Mesenchymal stem cell (in vitro differentiated cells and primary cell): ENCODE data around the gene YPEL1.
"Not testable (repeated sequence)": the region's sequence is repeated elsewhere in the genome, so short reads cannot be mapped to it uniquely, and the experiment has no call there.

ENCODE experiments used
- DNase-seq: peaks from one replicate; pipeline ENCODE4 v3.0.0-alpha.2; 2013
- H2AFZ ChIP-seq: one replicate; pipeline ENCODE4 v1.6.1; 2013; ENCODE audit warnings: low read depth, mild to moderate bottlenecking, control low read depth, inconsistent platforms, low read length, moderate library complexity
- H2AK5ac ChIP-seq: 2 replicates; pipeline ENCODE4 v1.6.1; 2013; ENCODE audit warnings: low read length, moderate library complexity, mild to moderate bottlenecking, inconsistent platforms; ENCODE audit not compliant: severe bottlenecking
- H2BK120ac ChIP-seq: one replicate; pipeline ENCODE4 v1.6.1; 2013; ENCODE audit warnings: low read depth, mild to moderate bottlenecking, inconsistent platforms, low read length, moderate library complexity
- H2BK12ac ChIP-seq, 2 experiments: one replicate each; pipeline ENCODE4 v1.6.1; 2013; ENCODE audit warnings: inconsistent platforms in 2 of 2, low read length in 2 of 2, mild to moderate bottlenecking in 2 of 2, moderate library complexity in 2 of 2, control low read depth in 1 of 2
- H2BK15ac ChIP-seq: one replicate; pipeline ENCODE4 v1.6.1; 2013; ENCODE audit warnings: mild to moderate bottlenecking, low read depth, inconsistent platforms; ENCODE audit not compliant: poor library complexity, severe bottlenecking
- H2BK5ac ChIP-seq: 2 replicates; pipeline ENCODE4 v1.6.1; 2013; ENCODE audit warnings: low read depth, mild to moderate bottlenecking, low read length, control low read depth, inconsistent platforms; ENCODE audit not compliant: poor library complexity, severe bottlenecking
- H3K14ac ChIP-seq, 2 experiments: one replicate each; pipeline ENCODE4 v1.6.1; 2013; ENCODE audit warnings: inconsistent platforms in 2 of 2, low read length in 2 of 2, control low read depth in 1 of 2, mild to moderate bottlenecking in 1 of 2, moderate library complexity in 1 of 2
- H3K18ac ChIP-seq, 2 experiments: one replicate each; pipeline ENCODE4 v1.6.1; 2013; ENCODE audit warnings: inconsistent platforms in 2 of 2, low read length in 2 of 2, control low read depth in 1 of 2, low read depth in 1 of 2, mild to moderate bottlenecking in 1 of 2
- H3K23ac ChIP-seq, 2 experiments: one replicate each; pipeline ENCODE4 v1.6.1; 2013; ENCODE audit warnings: inconsistent platforms in 2 of 2, low read length in 2 of 2, mild to moderate bottlenecking in 2 of 2, moderate library complexity in 2 of 2, control low read depth in 1 of 2
- H3K27ac ChIP-seq: 2 replicates; pipeline ENCODE4 v1.5.1; 2013; ENCODE audit warnings: mild to moderate bottlenecking, moderate library complexity, low read length, control low read depth, inconsistent platforms; ENCODE audit not compliant: poor library complexity, severe bottlenecking
- H3K27me3 ChIP-seq, 2 experiments: 2 replicates each; pipeline versions ENCODE4 v1.6.1 to v1.7.0; 2013; ENCODE audit warnings: low read length in 2 of 2, mild to moderate bottlenecking in 2 of 2, moderate library complexity in 2 of 2, control low read depth in 1 of 2, inconsistent platforms in 1 of 2; ENCODE audit not compliant: control insufficient read depth in 1 of 2, insufficient read depth in 1 of 2
- H3K36me3 ChIP-seq, 2 experiments: 2 replicates each; pipeline versions ENCODE4 v1.6.1 to v1.7.0; 2013; ENCODE audit warnings: low read length in 2 of 2, control low read depth in 1 of 2, inconsistent platforms in 1 of 2, low read depth in 1 of 2, mild to moderate bottlenecking in 1 of 2; ENCODE audit not compliant: insufficient read depth in 2 of 2, control insufficient read depth in 1 of 2
- H3K4ac ChIP-seq, 2 experiments: one replicate each; pipeline ENCODE4 v1.6.1; 2013; ENCODE audit warnings: inconsistent platforms in 2 of 2, low read length in 2 of 2, mild to moderate bottlenecking in 2 of 2, moderate library complexity in 2 of 2, control low read depth in 1 of 2, low read depth in 1 of 2
- H3K4me1 ChIP-seq: 2 replicates; pipeline ENCODE4 v1.6.1; 2013; ENCODE audit warnings: low read depth, low read length, control low read depth; ENCODE audit not compliant: control insufficient read depth, insufficient read depth
- H3K4me2 ChIP-seq: 2 replicates; pipeline ENCODE4 v1.6.1; 2013; ENCODE audit warnings: low read length, mild to moderate bottlenecking, inconsistent platforms; ENCODE audit not compliant: poor library complexity, severe bottlenecking
- H3K4me3 ChIP-seq, 2 experiments: 2 replicates each; pipeline versions ENCODE4 v1.5.1 to v1.7.0; 2013; ENCODE audit warnings: low read length in 2 of 2, mild to moderate bottlenecking in 2 of 2, control low read depth in 1 of 2, low read depth in 1 of 2; ENCODE audit not compliant: insufficient read depth in 1 of 2
- H3K79me1 ChIP-seq: replicated peaks from 2 replicates; pipeline ENCODE4 v1.6.1; 2013; ENCODE audit warnings: mild to moderate bottlenecking, control low read depth, low read length, inconsistent platforms; ENCODE audit not compliant: poor library complexity, severe bottlenecking
- H3K9ac ChIP-seq: 2 replicates; pipeline ENCODE4 v1.7.0; 2013; ENCODE audit warnings: mild to moderate bottlenecking, low read length, moderate library complexity
- H3K9me3 ChIP-seq: 2 replicates; pipeline ENCODE4 v1.7.0; 2013; ENCODE audit warnings: mild to moderate bottlenecking, low read length; ENCODE audit not compliant: control insufficient read depth
- H4K8ac ChIP-seq: one replicate; pipeline ENCODE4 v1.6.1; 2013; ENCODE audit warnings: inconsistent platforms, mild to moderate bottlenecking, low read length, moderate library complexity
- H4K91ac ChIP-seq: one replicate; pipeline ENCODE4 v1.6.1; 2013; ENCODE audit warnings: mild to moderate bottlenecking, low read length, inconsistent platforms
- WGBS: methylation state at CpG from one replicate; pipeline ENCODE4 v1.1.7; 2013; ENCODE audit warnings: mixed read lengths; 5-methylcytosine and 5-hydroxymethylcytosine counted together

Gene YPEL1

DNA sequence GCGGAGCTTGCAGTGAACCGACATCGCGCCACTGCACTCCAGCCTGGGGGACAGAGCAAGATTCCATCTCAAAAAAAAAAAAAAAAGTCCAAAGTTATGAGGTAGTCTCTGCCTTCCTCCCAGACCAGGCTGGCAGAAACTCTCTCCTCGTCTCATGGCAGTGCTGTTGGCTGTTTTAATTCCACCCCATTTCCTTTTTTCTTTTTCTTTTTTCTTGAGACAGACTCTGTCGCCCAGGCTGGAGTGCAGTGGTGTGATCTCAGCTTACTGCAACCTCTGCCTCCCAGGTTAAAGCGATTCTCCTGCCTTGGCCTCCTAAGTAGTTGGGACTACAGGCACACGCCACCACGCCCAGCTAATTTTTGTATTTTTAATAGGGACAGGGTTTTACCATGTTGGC, 42.7 kb downstream of the YPEL1 start:
- not testable (repeated sequence) for H3K27me3 ChIP-seq, H2AK5ac ChIP-seq, DNase-seq, H4K8ac ChIP-seq, H3K9me3 ChIP-seq, H3K23ac ChIP-seq, H3K4ac ChIP-seq, H2BK120ac ChIP-seq, H3K4me3 ChIP-seq, H3K27ac ChIP-seq, H2BK5ac ChIP-seq, H3K79me1 ChIP-seq, H3K14ac ChIP-seq, H3K4me1 ChIP-seq, H2BK12ac ChIP-seq, H3K18ac ChIP-seq, H2BK15ac ChIP-seq, H3K9ac ChIP-seq, H2AFZ ChIP-seq, H4K91ac ChIP-seq, H3K4me2 ChIP-seq
- 93% methylated on average over 9 of the region's 9 CpGs for WGBS
- peaks cover 65 to 71% of the 10 kb centered on the region in 2 experiments for H3K36me3 ChIP-seq

DNA sequence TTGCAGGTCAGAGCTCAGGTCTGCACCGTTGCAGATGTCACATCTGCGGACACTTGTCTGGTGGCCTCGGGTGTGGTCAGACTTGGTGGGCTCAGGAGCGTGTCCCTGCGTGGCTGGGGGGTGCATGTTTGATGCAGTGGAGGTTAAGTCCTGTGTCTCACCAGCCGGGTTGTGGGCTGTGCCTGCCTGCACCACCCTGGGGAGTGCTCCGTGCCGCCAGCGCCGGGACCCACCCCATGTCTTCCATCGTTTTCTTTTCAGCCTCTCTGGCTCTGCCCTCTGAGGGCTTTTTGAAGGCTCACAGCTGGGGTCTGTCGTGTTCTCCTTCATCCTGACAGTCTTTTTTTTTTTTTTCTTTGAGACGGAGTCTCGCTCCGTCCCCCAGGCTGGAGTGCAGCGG, 43.8 kb downstream of the YPEL1 start:
- Histone ChIP-seq H3K9ac (no peak overlapping the region), H2BK12ac (no peak overlapping the region), H3K9me3 (no peaks in the 10 kb centered on the region), H3K79me1 (peaks cover 2% of the 10 kb centered on the region), H2BK5ac (no peak overlapping the region), H2BK120ac (no peak overlapping the region), H2AFZ (no peak overlapping the region), H3K23ac (no peak overlapping the region), H3K36me3 (peaks cover 65 to 72% of the 10 kb centered on the region in 2 experiments), H3K18ac (no peak overlapping the region), H2BK15ac (no peak overlapping the region), H3K14ac (no peak overlapping the region), H4K91ac (no peak overlapping the region), H2AK5ac (no peak overlapping the region), H3K27ac (no peak overlapping the region), H4K8ac (no peak overlapping the region), H3K4ac (no peak overlapping the region), H3K4me1 (no peaks in the 10 kb centered on the region), H3K4me3 (no peak overlapping the region), H3K27me3 (no peaks in the 10 kb centered on the region), H3K4me2 (no peak overlapping the region)
- WGBS: 95% methylated on average over 12 of the region's 16 CpGs
- DNase-seq: no peak

DNA sequence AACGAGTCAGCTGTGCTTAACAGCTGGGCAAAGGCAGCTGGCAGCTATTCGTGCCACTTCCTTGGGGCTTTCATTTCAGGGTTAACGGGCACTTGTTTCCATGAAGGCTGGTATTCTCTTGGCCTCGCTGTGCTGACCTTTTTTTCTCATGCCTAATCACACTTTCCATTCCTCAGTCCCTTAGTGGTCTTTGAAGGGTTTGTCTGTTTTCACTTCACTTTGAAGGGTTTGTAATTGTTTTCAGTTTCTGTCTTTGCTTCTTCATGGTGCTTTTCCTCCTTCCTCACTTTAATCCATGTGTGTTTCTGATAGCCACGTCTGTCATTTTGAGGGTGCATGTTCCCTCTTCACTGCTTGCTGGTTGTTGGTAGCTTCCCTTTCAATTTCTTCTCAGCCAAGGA, 45.2 kb downstream of the YPEL1 start:
- Histone ChIP-seq H3K27me3 (no peaks in the 10 kb centered on the region), H4K8ac (no peak overlapping the region), H3K14ac (no peak overlapping the region), H3K4me3 (no peak overlapping the region), H3K9ac (no peak overlapping the region), H2AK5ac (no peak overlapping the region), H2BK15ac (no peak overlapping the region), H2BK12ac (no peak overlapping the region), H2BK120ac (no peak overlapping the region), H2BK5ac (no peak overlapping the region), H3K9me3 (no peaks in the 10 kb centered on the region), H2AFZ (no peak overlapping the region), H4K91ac (no peak overlapping the region), H3K36me3 (peaks cover 65 to 70% of the 10 kb centered on the region in 2 experiments), H3K4ac (no peak overlapping the region), H3K18ac (no peak overlapping the region), H3K27ac (no peak overlapping the region), H3K23ac (no peak overlapping the region), H3K4me2 (no peak overlapping the region), H3K4me1 (no peaks in the 10 kb centered on the region), H3K79me1 (peaks cover 2% of the 10 kb centered on the region)
- DNase-seq: no peak
- WGBS: 88% methylated on average over 5 of the region's 5 CpGs

DNA sequence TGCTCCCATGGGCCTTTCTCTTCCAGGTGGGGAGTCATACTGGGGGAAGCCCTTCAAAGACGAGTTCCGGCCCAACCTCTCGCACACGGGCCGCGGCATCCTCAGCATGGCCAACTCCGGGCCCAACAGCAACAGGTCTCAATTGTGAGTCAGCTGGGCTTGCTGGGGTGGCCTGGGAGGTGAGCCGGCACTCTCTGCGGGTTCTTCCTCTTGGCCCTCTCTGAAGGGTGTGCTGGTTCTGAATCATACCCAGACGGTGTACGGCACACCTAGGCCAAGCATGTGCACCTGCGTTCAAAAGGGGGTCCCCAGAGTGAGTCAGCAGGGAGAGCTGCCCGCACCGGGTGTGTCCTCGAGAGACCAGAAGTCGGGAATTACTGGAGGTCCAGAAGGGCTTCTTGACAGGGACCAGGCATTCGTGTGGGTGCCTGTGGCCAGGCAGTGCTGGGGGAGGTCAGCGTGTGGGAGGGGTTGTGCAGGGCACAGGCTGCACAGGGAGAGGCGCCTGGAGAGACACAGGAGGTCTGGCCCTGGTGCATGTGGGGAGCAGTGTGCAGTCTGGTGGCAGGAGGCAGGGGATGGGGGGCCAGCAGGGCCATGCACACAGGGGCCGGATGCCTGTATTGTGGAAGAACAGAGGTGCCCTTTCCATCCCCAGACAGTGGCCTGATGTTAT, 46.8 kb downstream of the YPEL1 start:
- Histone ChIP-seq H4K91ac (no peak overlapping the region), H3K4ac (no peak overlapping the region), H3K4me1 (no peaks in the 10 kb centered on the region), H3K4me3 (no peak overlapping the region), H3K23ac (no peak overlapping the region), H4K8ac (no peak overlapping the region), H3K27ac (no peak overlapping the region), H2BK120ac (no peak overlapping the region), H2AFZ (no peak overlapping the region), H3K27me3 (no peaks in the 10 kb centered on the region), H2AK5ac (no peak overlapping the region), H3K18ac (no peak overlapping the region), H3K79me1 (peaks cover 2% of the 10 kb centered on the region), H2BK12ac (no peak overlapping the region), H3K4me2 (no peak overlapping the region), H3K9ac (no peak overlapping the region), H3K9me3 (no peaks in the 10 kb centered on the region), H2BK15ac (no peak overlapping the region), H3K14ac (no peak overlapping the region), H2BK5ac (no peak overlapping the region), H3K36me3 (peaks cover 61 to 64% of the 10 kb centered on the region in 2 experiments)
- 96% methylated on average over 20 of the region's 20 CpGs for WGBS
- no peak for DNase-seq
